GM10266 (cell line): ENCODE results near the gene GRID1.

Experiments
- DNase-seq: peaks from one replicate; pipeline ENCODE4 v3.0.0; 2012; ENCODE audit errors: extremely low spot score
- CTCF ChIP-seq: IDR thresholded peaks from 2 replicates; pipeline ENCODE4 v1.5.1; 2012; ENCODE audit warnings: mild to moderate bottlenecking, low read depth; ENCODE audit not compliant: control insufficient read depth, insufficient read depth; ENCODE audit errors: missing control alignments

GRID1 gene

GRCh38 chr10:85604884-85605283 lies 761.7 kb downstream of the GRID1 start:
- no peak for TF ChIP-seq CTCF
- no peak for DNase-seq

- DNase-seq = no peak
- no peak for TF ChIP-seq CTCF
Observed at GRCh38 chr10:85604136-85604725, 762.4 kb downstream of the GRID1 start.

- TF ChIP-seq CTCF = no peak
- DNase-seq = no peak
Observed at GRCh38 chr10:85603151-85603940, 763.2 kb downstream of the GRID1 start.

GRCh38 chr10:85602713-85603112 lies 763.9 kb downstream of the GRID1 start:
- DNase-seq = no peak
- no peak for TF ChIP-seq CTCF

- no peak for DNase-seq
- TF ChIP-seq CTCF = no peak
Observed at GRCh38 chr10:85602306-85602705, 764.3 kb downstream of the GRID1 start.

GRCh38 chr10:85601526-85601925 lies 765.1 kb downstream of the GRID1 start:
- DNase-seq = no peak
- no peak for TF ChIP-seq CTCF

GRCh38 chr10:85600744-85601081 lies 765.9 kb downstream of the GRID1 start:
- no peak for TF ChIP-seq CTCF
- no peak for DNase-seq
